SK-N-SH (cell line): ENCODE data around the gene AGBL1. TPM values are rescaled to one million over a fixed set of nuclear protein-coding genes. Genes with fewer than 3 reads are reported as not detected.

ENCODE experiments used
- CTCF ChIA-PET: fragments of 300-600, 350-600 bp; formaldehyde crosslinking; extraction: SDS; loops from one replicate; lab custom pipeline; 2021; lab: Yijun Ruan, JAX
- POLR2A ChIA-PET: fragments of 350-600 bp; sonication (Branson Sonifier 250); formaldehyde crosslinking; extraction: SDS; loops from one replicate; lab custom pipeline; 2020; ENCODE audit warnings: antibody characterized with exemption, inconsistent platforms; lab: Yijun Ruan, JAX
- DNase-seq: peaks from one replicate; pipeline ENCODE4 v3.0.0; 2012
- H2AFZ ChIP-seq: fragments of 200-600 bp; sonication (generic); 2 replicates; pipeline ENCODE4 v1.8.1; 2016; ENCODE audit warnings: antibody characterized with exemption, mild to moderate bottlenecking, low read depth
- H3F3A ChIP-seq: fragments of 200-600 bp; sonication (generic); replicated peaks from 2 replicates; pipeline ENCODE3; 2016; ENCODE audit warnings: antibody characterized with exemption, mild to moderate bottlenecking; ENCODE audit not compliant: insufficient read depth
- H3K27ac ChIP-seq, 2 experiments: fragments of 200-500 bp in 1 of 2; fragments of 200-600 bp in 1 of 2; sonication (Bioruptor generic) in 1 of 2; sonication (generic), shearing (Covaris generic) in 1 of 2; 2 replicates each; pipeline versions ENCODE4 v1.5.1 to v1.6.1; 2014 to 2016; ENCODE audit warnings: low read depth in 2 of 2, inconsistent platforms in 1 of 2, low read length in 1 of 2, mild to moderate bottlenecking in 1 of 2, mixed read lengths in 1 of 2
- H3K27me3 ChIP-seq: fragments of 200-600 bp; sonication (generic), shearing (Covaris generic); 2 replicates; pipeline ENCODE4 v1.6.1; 2016; ENCODE audit warnings: mixed run types; ENCODE audit not compliant: insufficient read depth
- H3K36me3 ChIP-seq, 2 experiments: fragments of 200-500 bp in 1 of 2; fragments of 200-600 bp in 1 of 2; sonication (Bioruptor generic) in 1 of 2; sonication (generic) in 1 of 2; replicated peaks in 1 of 2; 2 replicates each; pipeline versions ENCODE3 to v1.5.1; 2014 to 2016; ENCODE audit warnings: low read length in 1 of 2, mild to moderate bottlenecking in 1 of 2; ENCODE audit not compliant: insufficient read depth in 2 of 2, control insufficient read depth in 1 of 2
- H3K4me1 ChIP-seq, 2 experiments: fragments of 200-500 bp in 1 of 2; fragments of 200-600 bp in 1 of 2; sonication (Bioruptor generic) in 1 of 2; sonication (generic), shearing (Covaris generic) in 1 of 2; 2 replicates each; pipeline versions ENCODE4 v1.5.1 to v1.6.1; 2014 to 2016; ENCODE audit warnings: low read depth in 1 of 2, low read length in 1 of 2, mixed run types in 1 of 2; ENCODE audit not compliant: insufficient read depth in 2 of 2, control insufficient read depth in 1 of 2
- H3K4me2 ChIP-seq: fragments of 200-600 bp; sonication (generic), shearing (Covaris generic); 2 replicates; pipeline ENCODE4 v1.6.1; 2017; ENCODE audit warnings: mixed run types
- H3K4me3 ChIP-seq, 2 experiments: fragments of 200-500 bp in 1 of 2; fragments of 200-600 bp in 1 of 2; sonication (Bioruptor generic) in 1 of 2; sonication (generic), shearing (Covaris generic) in 1 of 2; 2 replicates each; pipeline versions ENCODE4 v1.5.1 to v1.8.1; 2014 to 2016; ENCODE audit warnings: low read depth in 2 of 2, inconsistent platforms in 1 of 2, low read length in 1 of 2, mild to moderate bottlenecking in 1 of 2, mixed read lengths in 1 of 2, moderate library complexity in 1 of 2
- H3K79me2 ChIP-seq: fragments of 200-600 bp; sonication (generic); 2 replicates; pipeline ENCODE4 v1.8.1; 2017; ENCODE audit warnings: mild to moderate bottlenecking; ENCODE audit not compliant: insufficient read depth
- H3K9ac ChIP-seq: fragments of 200-600 bp; sonication (generic); 2 replicates; pipeline ENCODE4 v1.6.1; 2017; ENCODE audit warnings: mixed run types
- H3K9me2 ChIP-seq: fragments of 200-600 bp; sonication (generic); 2 replicates; pipeline ENCODE4 v1.6.1; 2017; ENCODE audit warnings: mixed run types
- H3K9me3 ChIP-seq: fragments of 200-600 bp; sonication (generic); 2 replicates; pipeline ENCODE4 v1.6.1; 2017; ENCODE audit warnings: mixed run types, mild to moderate bottlenecking, moderate library complexity
- H4K20me1 ChIP-seq: fragments of 200-600 bp; sonication (generic); 2 replicates; pipeline ENCODE4 v1.6.1; 2017; ENCODE audit warnings: mild to moderate bottlenecking, mixed run types; ENCODE audit not compliant: insufficient read depth
- POLR2AphosphoS5 ChIP-seq: IDR thresholded peaks from 2 replicates; pipeline ENCODE4 v1.6.1; 2012; ENCODE audit warnings: low read depth, low read length
- RXRA ChIP-seq: IDR thresholded peaks from 2 replicates; pipeline ENCODE4 v1.4.0; 2012; ENCODE audit warnings: low read depth, mild to moderate bottlenecking, borderline replicate concordance
- TEAD4 ChIP-seq: IDR thresholded peaks from 2 replicates; pipeline ENCODE4 v1.4.0; 2012; ENCODE audit warnings: mild to moderate bottlenecking, borderline replicate concordance; ENCODE audit not compliant: insufficient read depth
- WGBS: methylation state at CpG from one replicate; pipeline ENCODE4 v1.1.6; 2017; ENCODE audit warnings: low lambda C conversion rate; 5-methylcytosine and 5-hydroxymethylcytosine counted together
- polyA plus RNA-seq, 3 experiments: library from polyadenylated mRNA; depleted of rRNA; stranded (reverse); fragments of >200 nt; gene quantifications; 2 replicates each; pipeline ENCODE4 v1.2.3, GENCODE V29; 2012
- small RNA-seq, 7 experiments: library from RNA; depleted of rRNA; stranded (forward); fragments of <200 nt; gene quantifications; one replicate each; pipeline ENCODE3, GENCODE V24; 2012
- TF ChIP-seq, protein P1 (sequence below): fragments of 150-350 bp; IDR thresholded peaks from 2 replicates; pipeline ENCODE4 v1.6.1; 2016; ENCODE audit warnings: mild to moderate bottlenecking, low read depth, low read length

AGBL1 gene
- polyA plus RNA-seq, 1 of the 3 experiments (the other 2 are of a cell fraction): not detected

DNA sequence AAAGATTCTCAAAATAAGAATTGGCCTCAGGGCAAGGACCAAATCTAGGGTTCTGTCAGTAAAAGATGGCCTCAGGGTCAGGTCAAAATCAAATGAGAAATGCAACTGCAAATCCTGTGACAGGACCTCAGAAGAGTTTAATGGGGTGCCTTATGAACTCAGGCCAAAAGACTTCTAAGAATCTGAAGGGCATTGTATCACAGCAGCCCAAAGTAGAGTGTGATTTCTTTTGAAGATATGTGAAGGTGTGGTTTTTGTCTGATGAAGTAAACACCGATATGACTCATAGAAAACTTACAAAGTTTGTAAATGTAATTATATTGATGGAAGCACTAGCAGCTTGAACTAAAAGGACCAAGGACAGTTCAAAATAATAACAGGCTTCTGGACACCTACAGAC lies 966.1 kb downstream of the AGBL1 start (continued):
- no peak for TF ChIP-seq RXRA
- TF ChIP-seq, all 33 proteins: peak for 0

DNA sequence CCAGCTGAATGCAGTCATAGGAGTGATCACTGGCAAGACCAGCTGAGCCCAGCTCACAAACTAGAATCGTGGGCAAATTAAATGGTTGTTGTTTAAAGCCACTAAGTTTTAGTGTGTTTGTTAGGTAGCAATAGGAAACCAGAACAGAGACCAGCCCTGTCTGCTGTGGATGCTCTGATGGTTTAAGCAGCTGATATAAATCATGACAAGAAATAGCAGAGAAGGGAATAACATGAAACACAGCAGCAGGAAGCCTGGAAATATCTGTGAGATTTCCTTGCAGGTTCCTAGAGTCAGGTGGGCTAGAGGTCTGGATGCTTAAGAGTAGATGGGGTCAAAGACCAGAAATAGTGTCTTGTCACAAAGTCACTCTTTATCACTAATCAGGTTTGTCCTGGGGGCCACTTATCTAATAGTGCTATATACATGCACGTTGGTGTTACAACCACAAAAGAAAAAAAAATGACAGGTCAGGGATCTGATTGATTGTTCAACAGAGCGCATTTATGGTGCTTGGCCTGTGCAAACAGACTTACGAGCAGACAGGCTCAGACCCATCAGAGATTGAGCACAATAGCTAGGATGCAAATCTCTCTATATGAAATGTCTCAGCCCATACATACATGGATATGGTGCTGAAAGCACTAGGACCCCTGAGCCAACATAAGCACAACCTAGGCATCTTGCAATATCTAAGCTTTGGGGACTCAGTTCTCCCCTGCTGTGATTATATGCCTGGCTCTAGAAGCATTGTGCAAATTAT lies 967.7 kb downstream of the AGBL1 start:
- Histone ChIP-seq H3K79me2 (no peaks in the 10 kb centered on the region), H3F3A (no peaks in the 10 kb centered on the region), H4K20me1 (no peaks in the 10 kb centered on the region), H3K9me2 (no peaks in the 10 kb centered on the region), H3K9me3 (no peaks in the 10 kb centered on the region), H3K9ac (no peak overlapping the region), H2AFZ (no peak overlapping the region), H3K4me3 (no peak overlapping the region), H3K4me1 (peaks cover 0 to 2% of the 10 kb centered on the region in 2 experiments; a peak in 1 of 4 replicates), H3K4me2 (no peak overlapping the region), H3K27me3 (no peaks in the 10 kb centered on the region), H3K27ac (no peak overlapping the region), H3K36me3 (no peaks in the 10 kb centered on the region)
- TF ChIP-seq, protein P1, sequence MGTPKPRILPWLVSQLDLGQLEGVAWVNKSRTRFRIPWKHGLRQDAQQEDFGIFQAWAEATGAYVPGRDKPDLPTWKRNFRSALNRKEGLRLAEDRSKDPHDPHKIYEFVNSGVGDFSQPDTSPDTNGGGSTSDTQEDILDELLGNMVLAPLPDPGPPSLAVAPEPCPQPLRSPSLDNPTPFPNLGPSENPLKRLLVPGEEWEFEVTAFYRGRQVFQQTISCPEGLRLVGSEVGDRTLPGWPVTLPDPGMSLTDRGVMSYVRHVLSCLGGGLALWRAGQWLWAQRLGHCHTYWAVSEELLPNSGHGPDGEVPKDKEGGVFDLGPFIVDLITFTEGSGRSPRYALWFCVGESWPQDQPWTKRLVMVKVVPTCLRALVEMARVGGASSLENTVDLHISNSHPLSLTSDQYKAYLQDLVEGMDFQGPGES: no peak
- TF ChIP-seq TEAD4 (no peak), POLR2AphosphoS5 (no peak)
- CTCF ChIA-PET: interaction anchor here (0.6 to 1.3 kb wide), 2 partner anchors 14 to 449 kb away, joined by 3 to 4 read pairs; no protein-coding TSS in a partner anchor
- DNase-seq: no peak
- WGBS: 36% methylated on average over 4 of the region's 4 CpGs
- POLR2A ChIA-PET: no interaction called here

Small RNA genes within 50 kb of the gene (small RNA-seq; reads per million reads assigned to genes)
- gene RF00284: 0 to 0.06 (median 0) reads per million in 7 experiments
- 0 reads per million in 7 experiments for gene RNA5SP400
